ENCODE measurements around the gene NR1D2.
A peak's percentile ranks its signal among the peaks of the same experiment; 100 is the strongest.
"Not testable (repeated sequence)": the region's sequence is repeated elsewhere in the genome, so short reads cannot be mapped to it uniquely, and the experiment has no call there.

Gene NR1D2

GRCh38 chr3:23944861-23945662 lies at the start of gene NR1D2:
Gene NR1D2 (plus strand): TSS chr3:23945286. CDS start chr3:23945579, 293 bp downstream.
- peak; percentile 84 for DNase-seq (ENCODE audit: low spot score)

GRCh38 chr3:23900744-23901143 lies 44.3 kb upstream of the NR1D2 start:
- DNase-seq (ENCODE audit: low spot score), result no peak

- DNase-seq (ENCODE audit: low spot score), result no peak
Observed at GRCh38 chr3:23904545-23904944, 40.5 kb upstream of the NR1D2 start.

GRCh38 chr3:23909341-23909740 lies 35.7 kb upstream of the NR1D2 start:
- no peak for DNase-seq (ENCODE audit: low spot score)

GRCh38 chr3:23911397-23911796 lies 33.7 kb upstream of the NR1D2 start:
- no peak for DNase-seq (ENCODE audit: low spot score)

GRCh38 chr3:23912335-23912734 lies 32.8 kb upstream of the NR1D2 start:
- DNase-seq (ENCODE audit: low spot score), result not testable (repeated sequence)

GRCh38 chr3:23913182-23913581 lies 31.9 kb upstream of the NR1D2 start:
- no peak for DNase-seq (ENCODE audit: low spot score)

- no peak for DNase-seq (ENCODE audit: low spot score)
Observed at GRCh38 chr3:23913873-23914743, 31.0 kb upstream of the NR1D2 start.

- DNase-seq (ENCODE audit: low spot score), result no peak
Observed at GRCh38 chr3:23915537-23916108, 29.5 kb upstream of the NR1D2 start.

GRCh38 chr3:23916152-23916885 lies 28.8 kb upstream of the NR1D2 start:
- peak; percentile 19 for DNase-seq (ENCODE audit: low spot score)

GRCh38 chr3:23916886-23917678 lies 28.0 kb upstream of the NR1D2 start, which contains the start of the genes NKIRAS1 and RPL15:
Gene NKIRAS1 (minus strand): TSS chr3:23916990. CDS start chr3:23910904, 6,086 bp downstream.
Gene RPL15 (plus strand): TSS chr3:23917132. CDS start chr3:23917860, 728 bp downstream.
- DNase-seq (ENCODE audit: low spot score), result peak; percentile 98

- not testable (repeated sequence) for DNase-seq (ENCODE audit: low spot score)
Observed at GRCh38 chr3:23917679-23918303, 27.3 kb upstream of the NR1D2 start.

- not testable (repeated sequence) for DNase-seq (ENCODE audit: low spot score)
Observed at GRCh38 chr3:23918331-23918730, 26.8 kb upstream of the NR1D2 start.

- DNase-seq (ENCODE audit: low spot score), result peak; percentile 37
Observed at GRCh38 chr3:23919628-23920027, 25.5 kb upstream of the NR1D2 start.

GRCh38 chr3:23920151-23920655 lies 24.9 kb upstream of the NR1D2 start:
- no peak for DNase-seq (ENCODE audit: low spot score)

GRCh38 chr3:23921052-23921511 lies 24.0 kb upstream of the NR1D2 start:
- no peak for DNase-seq (ENCODE audit: low spot score)

- no peak for DNase-seq (ENCODE audit: low spot score)
Observed at GRCh38 chr3:23923786-23924185, 21.3 kb upstream of the NR1D2 start.

- no peak for DNase-seq (ENCODE audit: low spot score)
Observed at GRCh38 chr3:23926246-23926645, 18.8 kb upstream of the NR1D2 start.

GRCh38 chr3:23926736-23927135 lies 18.4 kb upstream of the NR1D2 start:
- DNase-seq (ENCODE audit: low spot score), result no peak

GRCh38 chr3:23928524-23928923 lies 16.6 kb upstream of the NR1D2 start:
- no peak for DNase-seq (ENCODE audit: low spot score)

Data from NAMALWA (cell line).